GM18870 (cell line): ENCODE results near the gene CLEC18B.
A peak's percentile ranks its signal among the peaks of the same experiment; 100 is the strongest.
"Not testable (repeated sequence)": the region's sequence is repeated elsewhere in the genome, so short reads cannot be mapped to it uniquely, and the experiment has no call there.

Experiments
- ATAC-seq: cut with Tn5 transposase; IDR thresholded peaks from one replicate; pipeline ENCODE4 v1.9.1; 2021; ENCODE audit warnings: moderate library complexity; ENCODE audit not compliant: unreplicated experiment

Gene CLEC18B

DNA sequence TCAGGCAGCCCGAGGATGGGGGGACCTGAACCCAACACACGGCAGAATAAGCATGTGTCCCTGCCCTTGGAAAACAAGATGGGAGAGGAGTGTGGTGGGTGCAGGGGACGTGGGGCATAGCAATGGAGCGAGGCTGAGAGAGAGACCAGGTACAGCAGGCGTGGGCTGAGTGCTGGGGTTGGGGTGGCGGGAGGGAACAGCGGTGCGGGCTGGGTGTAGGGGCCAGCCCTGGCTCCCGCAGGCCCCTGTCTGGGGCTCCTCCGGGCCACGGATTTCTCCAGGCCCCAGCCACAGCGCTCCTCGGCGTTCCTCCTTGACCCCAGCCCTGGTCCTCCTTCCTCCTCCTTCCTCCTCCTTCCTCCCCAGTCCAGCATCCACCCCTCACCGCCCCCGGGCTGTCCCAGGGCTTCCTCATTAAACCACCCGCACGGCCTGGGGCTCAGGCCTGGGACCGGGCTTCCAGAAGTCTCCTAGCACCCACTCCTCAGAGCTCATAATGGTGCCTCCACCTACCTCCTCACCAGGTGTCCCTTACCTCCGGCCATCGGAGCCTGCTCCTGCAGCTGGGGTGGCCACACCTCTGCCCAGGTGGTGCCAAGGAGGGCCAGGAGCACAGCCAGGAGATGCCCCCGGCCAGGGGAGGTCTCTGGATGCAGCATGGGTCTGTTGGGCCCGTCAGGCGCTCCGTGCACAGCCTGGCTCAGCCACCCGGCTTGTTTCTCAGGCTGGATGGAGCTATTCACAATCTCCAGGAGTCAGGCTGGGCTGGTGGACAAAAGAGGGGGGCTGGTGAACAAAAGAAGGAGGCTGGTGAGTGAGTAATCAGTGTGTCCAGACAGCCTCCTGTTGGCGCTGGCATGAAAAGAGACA, at the start of gene CLEC18B:
CLEC18B (minus strand) TSS at position 867 of the 870 bp plus-strand sequence; CDS start at position 659, 208 bp downstream.
- ATAC-seq, result not testable (repeated sequence)

DNA sequence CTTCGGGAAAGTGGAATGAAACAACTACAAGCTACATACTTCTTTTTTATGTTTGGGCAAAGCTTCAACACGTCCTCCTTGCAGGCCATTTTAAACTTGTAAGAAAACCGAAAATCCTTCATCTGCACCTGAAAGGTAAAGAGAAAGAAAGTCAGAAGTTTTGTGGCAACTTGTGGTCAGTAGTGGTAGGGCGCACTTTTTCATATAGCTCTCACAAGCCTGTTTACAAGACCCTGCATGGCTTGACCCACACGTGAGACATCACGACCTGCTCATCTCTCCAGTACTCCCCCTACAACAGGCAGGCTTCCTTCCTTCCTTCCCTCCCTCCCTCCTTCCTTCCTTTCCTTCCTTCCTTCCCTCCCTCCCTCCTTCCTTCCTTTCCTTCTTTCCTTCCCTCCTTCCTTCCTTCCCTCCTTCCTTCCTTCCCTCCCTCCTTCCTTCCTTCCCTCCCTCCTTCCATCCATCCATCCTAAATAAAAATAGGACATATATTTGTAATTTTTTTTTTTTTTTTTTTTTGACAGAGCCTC, 48.7 kb upstream of the CLEC18B start:
- no peak for ATAC-seq

DNA sequence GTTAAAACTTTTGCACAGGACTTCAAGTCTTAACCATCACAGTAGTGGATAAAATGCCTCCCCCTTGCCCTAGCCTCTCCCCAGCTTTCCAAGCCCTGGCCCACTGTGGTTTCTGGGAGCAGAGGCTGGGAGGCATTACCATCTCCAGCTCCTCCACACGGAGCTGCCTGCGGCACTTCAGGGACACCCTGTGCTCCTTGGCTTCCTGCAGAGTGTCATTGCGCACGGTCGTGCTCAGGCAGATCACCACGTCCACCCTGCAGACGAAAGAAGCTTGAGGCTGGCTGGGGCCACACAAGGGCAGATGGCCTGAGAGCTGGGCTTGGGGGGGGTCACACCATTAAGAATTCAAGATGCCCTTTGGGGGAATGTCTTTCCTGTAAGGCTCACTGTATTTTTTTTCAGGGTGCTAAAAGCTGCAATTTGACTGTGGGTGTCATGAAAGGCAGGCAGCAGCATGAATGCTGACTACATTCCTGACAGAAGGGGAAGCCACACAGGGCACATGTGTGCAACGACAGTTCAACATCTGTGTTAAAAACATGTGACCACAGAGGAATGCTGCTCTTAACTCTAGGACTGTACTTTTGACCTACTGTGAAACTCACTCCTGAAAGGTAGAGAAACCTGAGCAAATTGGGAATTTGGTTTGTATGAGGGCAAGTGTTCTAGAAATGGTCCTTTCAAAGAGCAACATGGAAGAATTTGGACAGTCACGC, 47.7 kb upstream of the CLEC18B start:
- no peak for ATAC-seq

DNA sequence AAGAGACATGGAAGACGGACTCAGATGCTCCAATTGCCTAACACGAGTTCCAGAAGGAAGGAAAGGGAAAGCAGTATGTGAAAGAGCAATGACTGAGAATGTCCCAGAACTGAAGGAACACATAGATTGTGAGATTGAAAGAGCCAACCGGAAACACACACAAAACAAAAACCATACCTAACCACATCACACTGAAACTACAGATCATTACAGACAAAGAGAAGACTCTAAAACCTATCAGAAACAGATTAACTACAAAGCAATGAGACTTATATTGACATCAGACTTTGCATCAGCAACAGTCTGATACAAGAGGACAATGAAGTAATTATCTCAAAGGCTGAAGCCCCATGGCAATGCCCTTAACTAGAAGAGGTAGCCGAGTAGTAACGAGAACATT, 45.6 kb upstream of the CLEC18B start:
- ATAC-seq, result no peak

DNA sequence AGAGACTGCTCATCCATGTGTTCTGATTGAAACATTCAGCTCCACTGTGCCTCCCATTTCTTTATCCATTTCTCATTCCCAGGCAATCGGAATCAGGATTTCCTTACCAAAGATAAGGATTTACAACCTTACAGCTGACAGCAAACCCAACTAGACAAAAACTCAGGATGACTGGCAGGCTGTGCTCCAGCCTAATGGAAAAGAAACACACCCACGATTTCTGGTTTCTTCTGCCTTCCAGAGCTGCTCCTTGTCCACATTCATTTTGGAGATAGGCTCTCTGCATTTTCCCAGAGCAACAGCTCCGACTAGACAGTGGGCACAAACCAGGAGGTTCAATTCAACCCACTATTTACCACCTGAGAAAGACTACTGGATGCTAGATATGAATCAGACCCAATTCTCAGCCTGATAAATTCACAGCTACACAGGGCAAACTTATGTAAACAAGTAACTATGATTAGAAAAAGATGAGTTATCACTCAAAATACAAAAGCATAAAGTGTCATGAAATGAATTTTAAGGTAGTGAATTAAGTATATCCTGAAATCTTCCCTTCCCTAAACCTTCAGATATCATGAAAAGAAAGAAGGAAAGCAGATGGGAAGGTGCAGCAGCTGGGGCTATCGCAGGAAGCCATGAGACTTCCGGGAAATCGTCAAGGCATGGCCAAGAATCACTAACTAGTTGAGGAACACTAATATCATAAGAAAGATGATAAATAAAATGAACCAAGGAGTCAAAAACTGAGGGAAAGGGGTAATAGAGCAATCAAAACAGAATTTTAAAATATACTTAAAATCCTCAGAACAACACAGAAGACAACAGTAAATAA, 44.8 kb upstream of the CLEC18B start:
- ATAC-seq, result no peak

DNA sequence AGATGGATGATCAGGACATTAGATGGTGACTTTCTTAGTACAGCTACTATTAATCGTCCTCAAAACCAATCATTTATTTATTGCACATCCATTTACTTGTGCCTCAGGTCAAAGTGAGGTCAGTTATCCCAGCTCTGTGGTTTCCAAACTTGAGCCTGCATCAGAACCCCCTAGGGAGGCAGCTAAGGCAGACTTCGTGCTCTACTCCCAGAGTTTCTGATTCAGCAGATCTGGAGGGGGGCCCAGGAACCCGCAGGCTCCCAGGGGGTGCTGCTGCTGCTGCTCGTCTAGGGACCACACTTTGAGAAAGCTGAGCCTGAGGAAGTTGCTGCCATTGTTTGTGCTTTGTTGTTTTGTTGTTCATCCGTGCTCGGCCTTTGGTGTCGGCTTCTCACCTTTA, 44.0 kb upstream of the CLEC18B start:
- no peak for ATAC-seq

DNA sequence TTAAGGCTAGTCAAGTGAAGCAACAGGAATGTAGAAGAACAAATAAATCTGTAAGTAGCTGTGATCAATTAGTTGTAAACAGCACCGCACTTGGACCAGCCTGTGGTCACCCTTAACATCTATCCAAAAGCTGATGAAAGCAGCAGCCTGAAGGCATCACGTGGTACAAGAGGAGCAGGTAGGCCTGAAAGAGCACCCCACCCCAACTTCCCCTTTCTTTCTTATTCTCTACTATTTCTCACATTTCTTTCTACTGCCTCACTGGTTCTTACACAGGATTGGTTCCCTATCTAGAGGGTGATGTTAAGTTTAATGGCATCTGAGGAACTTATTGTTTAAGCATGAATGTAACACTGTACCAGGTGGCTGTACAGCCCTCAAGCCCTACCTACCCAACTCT, 42.6 kb upstream of the CLEC18B start:
- ATAC-seq, result no peak

DNA sequence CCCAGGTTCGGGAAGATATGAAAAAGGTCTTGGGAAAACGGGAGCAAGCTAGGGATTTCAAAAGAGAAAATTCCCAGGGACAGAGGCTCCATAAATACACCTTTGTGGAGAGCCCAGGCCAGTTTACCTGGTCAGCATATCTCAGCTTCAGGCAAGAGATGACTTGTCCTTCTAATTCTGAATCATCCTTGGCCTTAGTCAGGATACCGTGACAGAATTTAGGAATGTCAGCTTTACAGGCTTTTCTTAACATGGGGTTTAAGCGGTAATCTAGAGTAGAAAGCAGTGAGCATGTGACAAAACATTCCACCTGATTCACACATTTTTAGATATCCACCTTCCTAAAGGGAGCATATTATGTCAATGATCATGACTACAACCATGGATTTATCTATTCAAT, 41.1 kb upstream of the CLEC18B start:
- ATAC-seq, result no peak

DNA sequence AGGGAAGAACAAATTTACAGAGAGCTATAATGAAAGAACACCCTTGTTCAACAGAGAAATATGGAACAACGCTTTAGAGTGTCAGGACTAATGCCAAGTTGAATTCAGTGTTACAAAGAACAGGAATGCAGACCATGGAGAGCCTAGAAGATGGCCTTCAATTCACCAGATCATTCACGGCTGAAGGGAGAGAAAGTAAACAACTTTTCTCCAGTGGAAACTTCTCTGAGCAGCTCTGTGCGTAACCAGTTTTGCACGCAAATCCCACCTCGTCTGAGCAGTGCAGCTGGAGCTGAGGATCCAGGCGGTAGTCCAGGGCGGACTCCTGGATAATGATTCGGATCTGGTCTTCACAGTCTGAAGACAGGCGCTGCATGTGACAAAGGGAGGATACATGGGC, 40.5 kb upstream of the CLEC18B start:
- no peak for ATAC-seq

DNA sequence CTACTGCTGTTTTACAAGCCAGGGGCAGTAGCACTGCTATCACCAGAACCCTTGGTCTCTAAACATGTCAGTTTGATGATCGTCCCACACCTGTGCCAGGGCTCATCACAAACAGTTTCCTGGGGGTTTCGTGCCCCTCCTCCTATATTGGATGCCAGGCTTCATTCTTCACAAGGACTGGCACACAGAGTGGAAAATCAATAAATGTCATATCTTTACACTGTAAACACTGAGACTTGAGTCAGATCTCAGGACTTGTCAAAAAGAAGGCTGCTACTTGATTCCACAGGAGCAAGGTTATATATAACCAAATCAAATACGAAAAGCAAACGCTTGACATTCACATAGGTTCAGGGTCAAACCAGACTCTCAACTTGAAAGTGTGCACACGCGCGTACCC, 39.3 kb upstream of the CLEC18B start:
- no peak for ATAC-seq

DNA sequence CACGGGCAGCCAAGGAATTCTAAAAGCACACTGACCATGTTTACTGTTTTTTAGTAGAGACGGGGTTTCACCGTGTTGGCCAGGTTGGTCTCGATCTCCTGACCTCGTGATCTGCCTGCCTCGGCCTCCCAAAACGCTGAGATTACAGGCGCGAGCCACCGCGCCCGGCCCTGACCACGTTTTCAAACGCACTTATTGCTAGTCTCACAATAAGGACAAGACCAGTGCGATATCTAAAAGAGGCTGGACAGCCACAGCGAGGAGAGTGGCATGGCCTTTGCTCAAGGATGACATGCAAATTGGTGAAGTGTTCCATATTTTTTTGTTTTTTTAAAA, 35.0 kb upstream of the CLEC18B start:
- ATAC-seq, result no peak

DNA sequence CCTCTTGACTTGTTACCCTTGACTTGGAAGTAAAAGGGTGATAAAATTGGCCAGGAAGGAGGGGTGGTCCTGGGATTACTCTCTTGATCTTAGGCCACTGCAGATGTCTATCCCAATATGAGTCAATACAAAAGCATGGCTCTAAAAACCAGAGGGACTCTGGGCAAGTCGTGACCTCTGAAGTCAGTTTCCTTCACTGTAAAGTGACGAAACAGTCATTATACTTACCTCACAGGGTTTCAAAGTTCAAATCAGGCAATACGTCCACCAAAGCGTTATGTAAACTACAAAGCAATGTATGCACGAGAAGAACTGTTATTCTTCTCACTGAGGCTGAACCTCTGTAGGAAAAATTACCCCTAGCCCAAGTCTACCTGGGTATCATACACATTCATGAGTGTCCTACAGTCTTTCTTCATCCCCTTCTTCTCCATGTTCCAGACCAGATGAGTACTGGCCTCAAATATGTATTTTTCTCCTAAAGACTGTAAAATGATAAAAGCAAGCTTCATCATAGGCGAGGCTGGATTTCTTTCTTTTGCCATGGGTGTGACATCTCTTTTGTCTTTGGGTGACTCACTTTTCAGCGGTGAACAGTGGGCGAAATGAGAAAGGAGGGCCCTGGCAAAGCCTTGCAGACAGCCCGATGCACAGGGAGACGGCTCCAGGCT, 34.5 kb upstream of the CLEC18B start:
- no peak for ATAC-seq

DNA sequence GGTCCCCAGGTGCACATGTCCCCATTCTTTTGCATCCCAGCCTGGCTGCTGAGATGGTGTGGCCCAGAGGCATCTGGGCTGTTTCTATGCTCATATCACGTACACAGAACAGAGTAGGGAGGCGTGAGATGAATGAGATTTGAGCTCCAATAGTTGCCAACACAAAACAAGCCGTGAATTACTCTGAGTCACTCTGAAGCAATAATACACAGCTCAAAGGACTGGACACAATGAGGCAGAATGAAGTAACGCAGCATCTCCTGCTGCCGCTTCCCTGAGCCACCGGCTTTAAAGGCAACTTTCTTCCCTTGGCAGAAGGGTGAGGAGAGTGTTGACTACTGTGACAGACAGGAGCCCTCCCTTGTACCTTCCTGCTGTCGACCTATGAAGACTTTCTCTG, 33.9 kb upstream of the CLEC18B start:
- no peak for ATAC-seq

DNA sequence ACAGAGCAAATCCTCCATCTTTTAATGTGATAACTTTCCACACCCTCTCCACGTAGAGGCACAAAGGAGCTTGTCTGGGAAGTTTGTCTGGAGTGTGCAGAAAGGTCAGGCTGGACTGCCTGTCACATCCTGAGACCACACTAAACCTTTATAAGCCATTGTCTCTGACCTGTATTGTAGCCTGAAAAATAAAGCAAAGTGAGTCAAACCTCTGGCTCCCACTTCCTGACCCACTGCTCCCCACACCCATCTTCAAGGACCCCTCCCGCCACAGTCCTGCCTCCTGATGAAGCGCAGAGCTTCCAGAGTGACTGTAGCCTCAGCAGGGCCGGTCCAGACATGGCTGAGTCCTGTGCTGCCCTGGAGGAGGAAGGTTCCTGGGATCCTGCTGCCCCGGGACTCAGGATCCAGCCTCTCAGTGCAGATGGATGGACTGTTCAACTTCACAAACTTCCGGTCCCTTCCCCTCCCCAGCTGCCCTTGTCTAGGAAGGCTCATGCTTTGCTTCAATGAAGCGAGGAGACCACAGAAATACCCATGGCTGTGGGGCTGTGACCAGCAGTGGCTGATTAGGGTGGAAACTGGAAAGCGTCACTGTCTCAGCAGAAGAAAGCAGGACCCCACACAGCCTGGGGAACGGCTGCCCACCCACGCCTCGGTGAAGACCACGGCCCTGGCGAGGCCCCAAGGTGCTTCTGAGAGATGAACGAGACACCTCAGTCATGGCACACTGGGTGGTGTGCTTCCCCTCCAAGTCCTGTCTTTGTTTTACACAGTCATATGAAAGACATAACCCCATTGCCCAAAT, 30.9 kb upstream of the CLEC18B start:
- ATAC-seq, result peak; percentile 78

DNA sequence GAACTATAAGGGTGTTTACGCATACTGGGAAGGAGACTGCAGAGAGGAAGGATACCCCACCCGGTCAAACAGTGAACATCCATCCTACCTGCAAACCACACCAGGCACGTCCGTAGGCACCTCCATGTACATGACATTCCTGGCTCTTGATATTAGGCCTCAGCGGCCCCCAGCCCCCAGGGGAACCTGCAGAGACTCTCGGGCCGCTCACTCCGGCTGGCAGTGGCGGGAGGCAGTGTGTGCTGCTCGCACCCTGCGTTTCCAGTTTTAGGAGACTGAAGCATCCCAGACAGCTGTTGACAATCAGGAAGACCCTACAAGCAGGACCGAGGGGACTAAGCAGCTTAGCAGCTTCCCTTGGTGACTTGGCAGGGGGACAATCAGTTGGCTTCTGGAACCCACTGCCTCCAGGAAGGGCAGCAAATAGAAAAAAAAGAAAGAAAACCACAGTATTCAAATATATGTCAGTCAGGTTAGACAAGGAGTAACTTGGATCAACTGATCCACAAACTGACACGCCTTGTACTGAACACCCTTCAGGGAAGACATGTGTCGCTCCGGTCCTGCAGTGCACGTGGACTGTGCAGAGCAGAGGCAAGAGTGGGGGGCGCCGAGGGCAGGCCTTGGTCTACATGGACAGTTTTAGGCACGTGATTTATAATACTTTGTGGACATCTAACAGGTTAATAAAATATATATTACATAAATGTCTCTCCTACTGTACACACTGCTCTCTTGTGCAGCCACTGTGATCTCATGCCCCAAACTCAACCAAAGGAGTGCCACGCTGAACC, 29.9 kb upstream of the CLEC18B start:
- no peak for ATAC-seq

DNA sequence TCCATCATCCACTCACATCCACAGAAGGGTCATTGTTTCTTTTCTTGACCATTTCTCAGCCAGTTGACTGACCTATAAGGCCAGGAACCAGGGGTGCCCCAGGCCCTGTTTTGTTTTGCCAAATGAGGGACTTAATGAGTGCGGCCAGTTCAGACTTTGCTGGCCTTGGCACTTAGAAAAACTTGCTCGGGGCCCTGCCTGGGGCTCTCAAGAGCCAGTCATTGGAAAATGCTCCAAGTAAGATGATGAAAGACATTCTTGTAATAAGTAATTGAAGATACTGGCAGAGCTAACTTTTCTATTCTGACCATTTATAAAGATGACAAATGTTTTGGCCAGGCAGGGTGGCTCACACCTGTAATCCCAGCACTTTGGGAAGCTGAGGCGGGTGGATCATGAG, 29.0 kb upstream of the CLEC18B start:
- ATAC-seq, result no peak

DNA sequence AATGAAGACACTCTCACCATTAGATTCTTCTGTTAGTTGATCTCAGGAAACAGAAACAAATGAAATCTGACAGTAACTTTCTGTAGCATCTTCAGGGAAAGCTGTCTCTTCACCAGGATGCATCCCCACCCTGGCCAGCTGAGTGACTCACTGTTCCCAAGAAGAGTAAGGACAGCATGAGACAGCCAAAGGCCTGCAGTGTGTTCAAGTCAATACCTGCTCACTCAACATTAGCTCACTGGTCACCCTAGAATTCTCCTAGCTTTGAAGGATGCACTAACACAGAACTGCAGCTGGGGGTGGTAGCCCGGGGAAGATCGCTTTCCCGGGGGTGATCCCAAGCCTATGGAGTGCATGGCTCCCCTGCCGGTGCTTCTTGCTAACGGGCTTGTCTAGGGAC, 28.2 kb upstream of the CLEC18B start:
- ATAC-seq, result no peak

DNA sequence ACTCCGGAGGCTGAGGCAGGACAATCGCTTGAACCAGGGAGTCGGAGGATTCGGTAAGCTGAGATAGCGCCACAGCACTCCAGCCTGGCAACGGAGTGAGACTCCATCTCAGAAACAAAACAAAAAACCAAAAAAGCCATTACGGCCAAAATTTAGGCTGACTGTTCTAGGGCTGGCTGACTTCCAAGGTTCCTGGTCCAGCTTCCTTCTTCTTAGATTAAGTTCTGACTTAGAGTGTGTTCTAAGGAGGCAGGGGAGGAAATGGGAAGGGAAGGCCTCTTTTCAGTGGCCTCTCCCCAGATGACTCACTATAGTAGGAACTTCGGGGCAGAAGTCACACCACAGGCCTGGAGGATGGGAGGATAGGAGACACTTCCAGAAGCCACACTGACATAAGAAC, 27.7 kb upstream of the CLEC18B start:
- no peak for ATAC-seq

DNA sequence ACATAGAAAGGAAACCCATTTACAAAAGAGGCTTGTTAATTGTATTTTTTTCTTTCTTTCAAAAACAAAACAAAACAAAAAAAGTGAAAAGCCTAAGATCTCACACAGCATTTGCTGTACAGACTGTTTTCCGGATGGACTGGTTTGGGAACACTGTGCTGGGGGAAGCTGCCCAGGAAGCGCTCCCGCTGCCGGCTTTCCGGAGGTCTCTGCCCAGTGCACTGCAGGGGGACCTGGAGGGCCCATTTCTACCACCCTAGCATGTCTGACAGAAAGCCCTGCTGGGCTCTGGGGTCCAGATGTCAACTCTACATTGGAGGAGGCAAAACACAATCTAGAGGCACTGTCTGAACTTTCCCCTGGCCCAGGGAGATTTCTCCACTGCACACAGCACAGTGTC, 26.3 kb upstream of the CLEC18B start:
- ATAC-seq, result no peak
